ENCODE measurements around the gene EIF2B5. TPM values are rescaled to one million over a fixed set of nuclear protein-coding genes. Genes with fewer than 3 reads are reported as not detected.
A peak's percentile ranks its signal among the peaks of the same experiment; 100 is the strongest.

EIF2B5 gene
- total and polyA plus RNA-seq, 2 of the 13 experiments (the other 11 are each of a cell fraction or from before 2014, with no cell fraction given): 38.4 to 60.2 TPM

- TF ChIP-seq, protein P1, sequence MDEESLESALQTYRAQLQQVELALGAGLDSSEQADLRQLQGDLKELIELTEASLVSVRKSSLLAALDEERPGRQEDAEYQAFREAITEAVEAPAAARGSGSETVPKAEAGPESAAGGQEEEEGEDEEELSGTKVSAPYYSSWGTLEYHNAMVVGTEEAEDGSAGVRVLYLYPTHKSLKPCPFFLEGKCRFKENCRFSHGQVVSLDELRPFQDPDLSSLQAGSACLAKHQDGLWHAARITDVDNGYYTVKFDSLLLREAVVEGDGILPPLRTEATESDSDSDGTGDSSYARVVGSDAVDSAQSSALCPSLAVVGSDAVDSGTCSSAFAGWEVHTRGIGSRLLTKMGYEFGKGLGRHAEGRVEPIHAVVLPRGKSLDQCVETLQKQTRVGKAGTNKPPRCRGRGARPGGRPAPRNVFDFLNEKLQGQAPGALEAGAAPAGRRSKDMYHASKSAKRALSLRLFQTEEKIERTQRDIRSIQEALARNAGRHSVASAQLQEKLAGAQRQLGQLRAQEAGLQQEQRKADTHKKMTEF (CRISPR knock-in tag; IDR thresholded peaks at IDR 0.05): peak; percentile 88; the same call in 1 of the 2 replicates
- TF ChIP-seq ZNF383 (CRISPR knock-in tag; IDR thresholded peaks at IDR 0.05; ENCODE audit: borderline replicate concordance): no peak
- TF ChIP-seq ZBTB40 (IDR thresholded peaks at IDR 0.05): no peak
- TF ChIP-seq ZBTB40 (CRISPR knock-in tag; IDR thresholded peaks at IDR 0.05): peak; percentile 79; the same call in 1 of the 2 replicates
- peak; percentile 83; the same call in 1 of the 2 replicates for TF ChIP-seq ZNF639 (CRISPR knock-in tag; conservative IDR thresholded peaks at IDR 0.05)
- TF ChIP-seq SRF (IDR thresholded peaks at IDR 0.05; ENCODE audit: low read depth, low read length): 0 out of 2 replicates have a peak, but pooled peaks have one; percentile 52
- TF ChIP-seq, protein P2, sequence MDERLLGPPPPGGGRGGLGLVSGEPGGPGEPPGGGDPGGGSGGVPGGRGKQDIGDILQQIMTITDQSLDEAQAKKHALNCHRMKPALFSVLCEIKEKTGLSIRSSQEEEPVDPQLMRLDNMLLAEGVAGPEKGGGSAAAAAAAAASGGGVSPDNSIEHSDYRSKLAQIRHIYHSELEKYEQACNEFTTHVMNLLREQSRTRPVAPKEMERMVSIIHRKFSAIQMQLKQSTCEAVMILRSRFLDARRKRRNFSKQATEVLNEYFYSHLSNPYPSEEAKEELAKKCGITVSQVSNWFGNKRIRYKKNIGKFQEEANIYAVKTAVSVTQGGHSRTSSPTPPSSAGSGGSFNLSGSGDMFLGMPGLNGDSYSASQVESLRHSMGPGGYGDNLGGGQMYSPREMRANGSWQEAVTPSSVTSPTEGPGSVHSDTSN (CRISPR knock-in tag; IDR thresholded peaks at IDR 0.05): no peak
- TF ChIP-seq, protein P3, sequence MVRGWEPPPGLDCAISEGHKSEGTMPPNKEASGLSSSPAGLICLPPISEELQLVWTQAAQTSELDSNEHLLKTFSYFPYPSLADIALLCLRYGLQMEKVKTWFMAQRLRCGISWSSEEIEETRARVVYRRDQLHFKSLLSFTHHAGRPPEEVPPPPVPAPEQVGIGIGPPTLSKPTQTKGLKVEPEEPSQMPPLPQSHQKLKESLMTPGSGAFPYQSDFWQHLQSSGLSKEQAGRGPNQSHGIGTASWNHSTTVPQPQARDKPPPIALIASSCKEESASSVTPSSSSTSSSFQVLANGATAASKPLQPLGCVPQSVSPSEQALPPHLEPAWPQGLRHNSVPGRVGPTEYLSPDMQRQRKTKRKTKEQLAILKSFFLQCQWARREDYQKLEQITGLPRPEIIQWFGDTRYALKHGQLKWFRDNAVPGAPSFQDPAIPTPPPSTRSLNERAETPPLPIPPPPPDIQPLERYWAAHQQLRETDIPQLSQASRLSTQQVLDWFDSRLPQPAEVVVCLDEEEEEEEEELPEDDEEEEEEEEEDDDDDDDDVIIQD (CRISPR knock-in tag; IDR thresholded peaks at IDR 0.05; ENCODE audit: low read depth): peak; percentile 56; the same call in 1 of the 2 replicates
- TF ChIP-seq ZNF749 (CRISPR knock-in tag; IDR thresholded peaks at IDR 0.05; ENCODE audit: borderline replicate concordance): 0 out of 2 replicates have a peak, but pooled peaks have one; percentile 53
- TF ChIP-seq, protein P4, sequence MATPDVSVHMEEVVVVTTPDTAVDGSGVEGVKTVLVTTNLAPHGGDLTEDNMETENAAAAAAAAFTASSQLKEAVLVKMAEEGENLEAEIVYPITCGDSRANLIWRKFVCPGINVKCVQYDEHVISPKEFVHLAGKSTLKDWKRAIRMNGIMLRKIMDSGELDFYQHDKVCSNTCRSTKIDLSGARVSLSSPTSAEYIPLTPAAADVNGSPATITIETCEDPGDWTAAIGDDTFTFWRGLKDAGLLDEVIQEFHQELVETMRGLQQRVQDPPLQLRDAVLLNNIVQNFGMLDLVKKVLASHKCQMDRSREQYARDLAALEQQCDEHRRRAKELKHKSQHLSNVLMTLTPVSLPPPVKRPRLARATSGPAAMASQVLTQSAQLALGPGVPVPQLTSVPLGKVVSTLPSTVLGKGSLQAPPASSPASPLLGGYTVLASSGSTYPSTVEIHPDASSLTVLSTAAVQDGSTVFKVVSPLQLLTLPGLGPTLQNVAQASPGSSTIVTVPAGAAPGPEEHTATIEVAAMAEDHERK (CRISPR knock-in tag; IDR thresholded peaks at IDR 0.05; ENCODE audit: low read depth): 0 out of 2 replicates have a peak, but pooled peaks have one; percentile 46
- no peak for TF ChIP-seq ZNF660 (CRISPR knock-in tag; IDR thresholded peaks at IDR 0.05; ENCODE audit: borderline replicate concordance, low read depth)
Measured at GRCh38 chr3:184135149-184135910, at the start of gene EIF2B5 (continued).
